HEK293T (cell line): ENCODE results near the gene FADS6.
"Not testable (repeated sequence)": the region's sequence is repeated elsewhere in the genome, so short reads cannot be mapped to it uniquely, and the experiment has no call there.

ENCODE experiments used
- BHLHE40 ChIP-seq: fragments of 450-650 bp; IDR thresholded peaks from 2 replicates; pipeline ENCODE4 v1.6.1; 2016; ENCODE audit warnings: mild to moderate bottlenecking, moderate library complexity, borderline replicate concordance
- CTBP1 ChIP-seq: fragments of 450-650 bp; IDR thresholded peaks from 2 replicates; pipeline ENCODE4 v1.6.1; 2016; ENCODE audit warnings: borderline replicate concordance
- ELF4 ChIP-seq: fragments of 450-650 bp; IDR thresholded peaks from 2 replicates; pipeline ENCODE4 v1.6.1; 2017; ENCODE audit warnings: antibody characterized with exemption
- FOXA1 ChIP-seq: fragments of 450-650 bp; IDR thresholded peaks from 2 replicates; pipeline ENCODE4 v1.6.1; 2016; ENCODE audit warnings: mild to moderate bottlenecking
- FOXK2 ChIP-seq: fragments of 450-650 bp; IDR thresholded peaks from 2 replicates; pipeline ENCODE4 v1.6.1; 2016; ENCODE audit warnings: mild to moderate bottlenecking
- FOXM1 ChIP-seq: fragments of 450-650 bp; IDR thresholded peaks from 2 replicates; pipeline ENCODE4 v1.6.1; 2017; ENCODE audit warnings: mild to moderate bottlenecking, borderline replicate concordance
- HDGF ChIP-seq: fragments of 450-650 bp; IDR thresholded peaks from 2 replicates; pipeline ENCODE4 v1.6.1; 2017; ENCODE audit warnings: antibody characterized with exemption, borderline replicate concordance
- L3MBTL2 ChIP-seq: fragments of 450-650 bp; conservative IDR thresholded peaks from 2 replicates; pipeline ENCODE4 v1.6.1; 2016; ENCODE audit warnings: mild to moderate bottlenecking
- LEF1 ChIP-seq: fragments of 450-650 bp; IDR thresholded peaks from 2 replicates; pipeline ENCODE4 v1.6.1; 2017; ENCODE audit warnings: mild to moderate bottlenecking, borderline replicate concordance
- PKNOX1 ChIP-seq: fragments of 450-650 bp; IDR thresholded peaks from 2 replicates; pipeline ENCODE4 v1.6.1; 2016
- SP1 ChIP-seq: fragments of 450-650 bp; IDR thresholded peaks from 2 replicates; pipeline ENCODE4 v1.6.1; 2017
- SUZ12 ChIP-seq: fragments of 450-650 bp; IDR thresholded peaks from 2 replicates; pipeline ENCODE4 v1.6.1; 2016; ENCODE audit warnings: mild to moderate bottlenecking
- TARDBP ChIP-seq: fragments of 450-650 bp; IDR thresholded peaks from 2 replicates; pipeline ENCODE4 v1.6.1; 2016

DNA sequence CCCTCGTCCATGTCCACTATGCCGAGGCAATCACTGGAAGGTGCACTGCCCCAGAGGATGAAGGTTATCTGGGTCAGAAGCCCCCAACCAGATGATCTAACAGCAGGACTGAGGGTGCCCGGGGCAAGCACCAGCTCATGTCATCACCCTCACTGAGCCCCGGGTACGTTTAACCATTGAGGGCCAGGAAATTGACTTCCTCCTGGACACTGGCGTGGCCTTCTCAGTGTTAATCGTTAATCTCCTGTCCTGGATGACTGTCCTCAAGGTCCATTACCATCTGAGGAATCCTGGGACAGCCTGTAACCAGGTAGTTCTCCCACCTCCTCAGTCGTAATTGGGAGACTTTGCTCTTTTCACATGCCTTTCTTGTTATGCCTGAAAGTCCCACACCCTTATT lies 18.0 kb upstream of the FADS6 start:
- TF ChIP-seq FOXK2, TARDBP, PKNOX1, ELF4, FOXM1, HDGF, SUZ12, FOXA1, BHLHE40, L3MBTL2, CTBP1, LEF1, SP1: not testable (repeated sequence)
